Liver (tissue), 9 donors: Measurements from ENCODE around the gene RGS14. TPM values are rescaled to one million over a fixed set of nuclear protein-coding genes. Genes with fewer than 3 reads are reported as not detected.

ENCODE experiments used
- DNase-seq: peaks from one replicate; pipeline ENCODE4 v3.0.0-alpha.2; 2017; ENCODE audit warnings: low spot score
- H3K27ac ChIP-seq, 2 donors: one replicate each; pipeline ENCODE4 v1.7.0; 2013; ENCODE audit warnings: inconsistent platforms in 2 of 2, low read length in 2 of 2, control low read depth in 1 of 2, low read depth in 1 of 2, mild to moderate bottlenecking in 1 of 2
- H3K27me3 ChIP-seq, 4 donors: one replicate each; pipeline versions ENCODE4 v1.6.1 to v1.7.0; 2013; ENCODE audit warnings: low read length in 3 of 4, inconsistent platforms in 1 of 4, mild to moderate bottlenecking in 1 of 4, moderate library complexity in 1 of 4; ENCODE audit not compliant: control insufficient read depth in 4 of 4, insufficient read depth in 4 of 4
- H3K36me3 ChIP-seq, 4 donors: one replicate each; pipeline versions ENCODE4 v1.6.1 to v1.7.0; 2013; ENCODE audit warnings: low read length in 3 of 4, mild to moderate bottlenecking in 3 of 4, low read depth in 1 of 4, moderate library complexity in 1 of 4; ENCODE audit not compliant: control insufficient read depth in 4 of 4, insufficient read depth in 3 of 4
- H3K4me1 ChIP-seq, 4 donors: one replicate each; pipeline versions ENCODE4 v1.6.1 to v1.7.0; 2013; ENCODE audit warnings: low read length in 3 of 4, mild to moderate bottlenecking in 3 of 4, moderate library complexity in 1 of 4; ENCODE audit not compliant: control insufficient read depth in 4 of 4, insufficient read depth in 4 of 4
- H3K4me3 ChIP-seq, 3 donors: one replicate each; pipeline versions ENCODE4 v1.6.1 to v1.7.0; 2013; ENCODE audit warnings: low read length in 3 of 3, control low read depth in 1 of 3, low read depth in 1 of 3, mild to moderate bottlenecking in 1 of 3
- H3K9ac ChIP-seq, 2 donors: one replicate each; pipeline ENCODE4 v1.7.0; 2013; ENCODE audit warnings: low read length in 2 of 2, mild to moderate bottlenecking in 2 of 2, moderate library complexity in 2 of 2, control low read depth in 1 of 2, low read depth in 1 of 2
- H3K9me3 ChIP-seq, 4 donors: one replicate each; pipeline versions ENCODE4 v1.6.1 to v1.7.0; 2013; ENCODE audit warnings: low read length in 3 of 4; ENCODE audit not compliant: control insufficient read depth in 4 of 4
- EGR1 ChIP-seq, 2 donors: IDR thresholded peaks; 2 replicates each; pipeline ENCODE4 v1.6.1; 2016 to 2018; ENCODE audit warnings: antibody characterized with exemption in 2 of 2, low read depth in 2 of 2
- FOXA1 ChIP-seq: IDR thresholded peaks from 2 replicates; pipeline ENCODE4 v1.6.1; 2016; ENCODE audit warnings: antibody characterized with exemption
- FOXA2 ChIP-seq: IDR thresholded peaks from 2 replicates; pipeline ENCODE4 v1.6.1; 2016; ENCODE audit warnings: antibody characterized with exemption
- GABPA ChIP-seq, 2 donors: IDR thresholded peaks in 1 of 2; conservative IDR thresholded peaks in 1 of 2; 2 replicates each; pipeline ENCODE4 v1.6.1; 2016; ENCODE audit warnings: antibody characterized with exemption in 2 of 2, mild to moderate bottlenecking in 1 of 2, moderate library complexity in 1 of 2
- HNF4A ChIP-seq, 2 donors: conservative IDR thresholded peaks; 2 replicates each; pipeline ENCODE4 v1.6.1; 2016; ENCODE audit warnings: antibody characterized with exemption in 2 of 2, mild to moderate bottlenecking in 2 of 2
- HNF4G ChIP-seq: IDR thresholded peaks from 2 replicates; pipeline ENCODE4 v1.6.1; 2016; ENCODE audit warnings: antibody characterized with exemption
- JUND ChIP-seq, 2 donors: IDR thresholded peaks; 2 replicates each; pipeline ENCODE4 v1.6.1; 2016; ENCODE audit warnings: antibody characterized with exemption in 2 of 2
- NR2F2 ChIP-seq: IDR thresholded peaks from 2 replicates; pipeline ENCODE4 v1.6.1; 2016; ENCODE audit warnings: antibody characterized with exemption
- RAD21 ChIP-seq, 2 donors: IDR thresholded peaks; 2 replicates each; pipeline ENCODE4 v1.6.1; 2016; ENCODE audit warnings: antibody characterized with exemption in 2 of 2, mild to moderate bottlenecking in 2 of 2
- RXRA ChIP-seq, 2 donors: IDR thresholded peaks; 2 replicates each; pipeline ENCODE4 v1.6.1; 2017 to 2018; ENCODE audit warnings: antibody characterized with exemption in 2 of 2, mild to moderate bottlenecking in 1 of 2
- SP1 ChIP-seq: IDR thresholded peaks from 2 replicates; pipeline ENCODE4 v1.6.1; 2018; ENCODE audit warnings: antibody characterized with exemption, mild to moderate bottlenecking
- TAF1 ChIP-seq: conservative IDR thresholded peaks from 2 replicates; pipeline ENCODE4 v1.6.1; 2016; ENCODE audit warnings: antibody characterized with exemption, mild to moderate bottlenecking
- WGBS: extraction: QIAGEN DNeasy Blood & Tissue Kit; methylation state at CpG from one replicate; pipeline ENCODE4 v1.1.7; 2013; 5-methylcytosine and 5-hydroxymethylcytosine counted together
- polyA plus RNA-seq, 2 donors: library from polyadenylated mRNA; stranded (reverse) in 1 of 2; unstranded in 1 of 2; fragments of 200-250 nt in 1 of 2; fragments of >200 nt in 1 of 2; fragmentation: Nextera tagmentation in 1 of 2; extraction: Ambion mirVana in 1 of 2; gene quantifications; one replicate each; pipeline versions ENCODE4 v1.2.1 to v1.2.3, GENCODE V29; 2013 to 2015
- total RNA-seq, 2 donors: library from RNA; depleted of rRNA; stranded (reverse); fragments of >200 nt; gene quantifications; one replicate each; pipeline ENCODE4 v1.2.3, GENCODE V29; 2014
- TF ChIP-seq, protein P1 (sequence below): IDR thresholded peaks from 2 replicates; pipeline ENCODE4 v1.6.1; 2016; ENCODE audit warnings: antibody characterized with exemption
- TF ChIP-seq, protein P2 (sequence below): IDR thresholded peaks from 2 replicates; pipeline ENCODE4 v1.6.1; 2016; ENCODE audit warnings: antibody characterized with exemption, mild to moderate bottlenecking
- TF ChIP-seq, protein P3 (sequence below): IDR thresholded peaks from 2 replicates; pipeline ENCODE4 v1.6.1; 2016; ENCODE audit warnings: antibody characterized with exemption
- TF ChIP-seq, protein P4 (sequence below): IDR thresholded peaks from 2 replicates; pipeline ENCODE4 v1.6.1; 2016; ENCODE audit warnings: antibody characterized with exemption
- TF ChIP-seq, protein P5 (sequence below): fragments of 150-350 bp; IDR thresholded peaks from 2 replicates; pipeline ENCODE4 v1.5.1; 2017; ENCODE audit warnings: improper control_type of control experiment, low read depth, low read length; ENCODE audit not compliant: missing input control
- donor health status: healthy.
- donor health status: healthy.
- donor health status: healthy.
- donor health status: healthy.
- donor health status: healthy.

RGS14 gene
- total and polyA plus RNA-seq, 4 donors = 10.2 to 53.8 (median 33.3) TPM

DNA sequence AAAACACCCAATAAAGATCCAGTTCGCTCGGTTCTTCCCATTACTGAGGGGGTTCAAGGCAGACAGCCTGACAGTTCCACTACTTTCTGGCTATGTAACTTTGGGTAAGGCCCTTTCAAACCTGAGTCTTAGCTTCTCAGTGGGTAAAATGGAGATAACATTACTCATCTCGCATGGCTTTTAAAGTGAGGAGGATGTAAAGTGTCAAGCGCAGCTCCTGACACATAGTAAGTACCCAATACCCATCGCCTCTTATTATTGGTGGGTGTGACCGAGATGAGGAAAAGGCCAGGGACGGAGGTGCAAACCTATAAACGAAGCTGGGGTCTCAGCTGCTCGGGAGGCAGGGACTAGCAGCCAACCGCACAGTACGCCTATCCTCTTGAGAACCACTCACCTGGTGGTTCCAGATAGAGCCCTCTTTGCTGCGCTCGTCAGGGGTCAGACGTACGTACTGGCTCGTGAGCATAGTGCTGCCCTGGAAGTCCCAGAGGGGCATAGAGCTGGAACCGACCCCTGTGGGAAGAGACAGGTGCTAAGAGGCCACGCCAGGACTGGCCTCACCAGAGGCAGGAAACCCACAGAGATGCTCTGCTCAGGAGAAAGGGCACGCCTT lies 6.8 kb upstream of the RGS14 start:
- Histone ChIP-seq H3K27me3 (no peaks in the 10 kb centered on the region), H3K4me3 (peak overlapping the region; percentile 75 to 99 (median 93)), H3K9me3 (no peaks in the 10 kb centered on the region), H3K4me1 (peaks cover 19 to 67% (median 55%) of the 10 kb centered on the region in 4 donors), H3K36me3 (peaks cover 0 to 9% (median 1%) of the 10 kb centered on the region in 4 donors), H3K27ac (peak overlapping the region; percentile 83 to 96), H3K9ac (peak overlapping the region; percentile 84 to 94)
- TF ChIP-seq, protein P1, sequence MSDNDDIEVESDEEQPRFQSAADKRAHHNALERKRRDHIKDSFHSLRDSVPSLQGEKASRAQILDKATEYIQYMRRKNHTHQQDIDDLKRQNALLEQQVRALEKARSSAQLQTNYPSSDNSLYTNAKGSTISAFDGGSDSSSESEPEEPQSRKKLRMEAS = no peak
- TF ChIP-seq, protein P2, sequence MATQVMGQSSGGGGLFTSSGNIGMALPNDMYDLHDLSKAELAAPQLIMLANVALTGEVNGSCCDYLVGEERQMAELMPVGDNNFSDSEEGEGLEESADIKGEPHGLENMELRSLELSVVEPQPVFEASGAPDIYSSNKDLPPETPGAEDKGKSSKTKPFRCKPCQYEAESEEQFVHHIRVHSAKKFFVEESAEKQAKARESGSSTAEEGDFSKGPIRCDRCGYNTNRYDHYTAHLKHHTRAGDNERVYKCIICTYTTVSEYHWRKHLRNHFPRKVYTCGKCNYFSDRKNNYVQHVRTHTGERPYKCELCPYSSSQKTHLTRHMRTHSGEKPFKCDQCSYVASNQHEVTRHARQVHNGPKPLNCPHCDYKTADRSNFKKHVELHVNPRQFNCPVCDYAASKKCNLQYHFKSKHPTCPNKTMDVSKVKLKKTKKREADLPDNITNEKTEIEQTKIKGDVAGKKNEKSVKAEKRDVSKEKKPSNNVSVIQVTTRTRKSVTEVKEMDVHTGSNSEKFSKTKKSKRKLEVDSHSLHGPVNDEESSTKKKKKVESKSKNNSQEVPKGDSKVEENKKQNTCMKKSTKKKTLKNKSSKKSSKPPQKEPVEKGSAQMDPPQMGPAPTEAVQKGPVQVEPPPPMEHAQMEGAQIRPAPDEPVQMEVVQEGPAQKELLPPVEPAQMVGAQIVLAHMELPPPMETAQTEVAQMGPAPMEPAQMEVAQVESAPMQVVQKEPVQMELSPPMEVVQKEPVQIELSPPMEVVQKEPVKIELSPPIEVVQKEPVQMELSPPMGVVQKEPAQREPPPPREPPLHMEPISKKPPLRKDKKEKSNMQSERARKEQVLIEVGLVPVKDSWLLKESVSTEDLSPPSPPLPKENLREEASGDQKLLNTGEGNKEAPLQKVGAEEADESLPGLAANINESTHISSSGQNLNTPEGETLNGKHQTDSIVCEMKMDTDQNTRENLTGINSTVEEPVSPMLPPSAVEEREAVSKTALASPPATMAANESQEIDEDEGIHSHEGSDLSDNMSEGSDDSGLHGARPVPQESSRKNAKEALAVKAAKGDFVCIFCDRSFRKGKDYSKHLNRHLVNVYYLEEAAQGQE = no peak
- TF ChIP-seq JUND (IDR thresholded peaks at IDR 0.05) = no peak
- no peak for TF ChIP-seq HNF4A (conservative IDR thresholded peaks at IDR 0.05)
- no peak for TF ChIP-seq FOXA1
- TF ChIP-seq EGR1 (IDR thresholded peaks at IDR 0.05; ENCODE audit: low read depth in 2 of 2) = no peak
- no peak for TF ChIP-seq SP1
- TF ChIP-seq RXRA (IDR thresholded peaks at IDR 0.05) = no peak
- TF ChIP-seq NR2F2 = no peak
- TF ChIP-seq, protein P3, sequence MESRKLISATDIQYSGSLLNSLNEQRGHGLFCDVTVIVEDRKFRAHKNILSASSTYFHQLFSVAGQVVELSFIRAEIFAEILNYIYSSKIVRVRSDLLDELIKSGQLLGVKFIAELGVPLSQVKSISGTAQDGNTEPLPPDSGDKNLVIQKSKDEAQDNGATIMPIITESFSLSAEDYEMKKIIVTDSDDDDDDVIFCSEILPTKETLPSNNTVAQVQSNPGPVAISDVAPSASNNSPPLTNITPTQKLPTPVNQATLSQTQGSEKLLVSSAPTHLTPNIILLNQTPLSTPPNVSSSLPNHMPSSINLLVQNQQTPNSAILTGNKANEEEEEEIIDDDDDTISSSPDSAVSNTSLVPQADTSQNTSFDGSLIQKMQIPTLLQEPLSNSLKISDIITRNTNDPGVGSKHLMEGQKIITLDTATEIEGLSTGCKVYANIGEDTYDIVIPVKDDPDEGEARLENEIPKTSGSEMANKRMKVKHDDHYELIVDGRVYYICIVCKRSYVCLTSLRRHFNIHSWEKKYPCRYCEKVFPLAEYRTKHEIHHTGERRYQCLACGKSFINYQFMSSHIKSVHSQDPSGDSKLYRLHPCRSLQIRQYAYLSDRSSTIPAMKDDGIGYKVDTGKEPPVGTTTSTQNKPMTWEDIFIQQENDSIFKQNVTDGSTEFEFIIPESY = no peak
- no peak for TF ChIP-seq FOXA2
- TF ChIP-seq HNF4G = no peak
- TF ChIP-seq, protein P4, sequence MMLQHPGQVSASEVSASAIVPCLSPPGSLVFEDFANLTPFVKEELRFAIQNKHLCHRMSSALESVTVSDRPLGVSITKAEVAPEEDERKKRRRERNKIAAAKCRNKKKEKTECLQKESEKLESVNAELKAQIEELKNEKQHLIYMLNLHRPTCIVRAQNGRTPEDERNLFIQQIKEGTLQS = no peak
- TF ChIP-seq RAD21 (IDR thresholded peaks at IDR 0.05) = no peak
- 9% methylated on average over 19 of the region's 19 CpGs for WGBS
- DNase-seq = no peak

DNA sequence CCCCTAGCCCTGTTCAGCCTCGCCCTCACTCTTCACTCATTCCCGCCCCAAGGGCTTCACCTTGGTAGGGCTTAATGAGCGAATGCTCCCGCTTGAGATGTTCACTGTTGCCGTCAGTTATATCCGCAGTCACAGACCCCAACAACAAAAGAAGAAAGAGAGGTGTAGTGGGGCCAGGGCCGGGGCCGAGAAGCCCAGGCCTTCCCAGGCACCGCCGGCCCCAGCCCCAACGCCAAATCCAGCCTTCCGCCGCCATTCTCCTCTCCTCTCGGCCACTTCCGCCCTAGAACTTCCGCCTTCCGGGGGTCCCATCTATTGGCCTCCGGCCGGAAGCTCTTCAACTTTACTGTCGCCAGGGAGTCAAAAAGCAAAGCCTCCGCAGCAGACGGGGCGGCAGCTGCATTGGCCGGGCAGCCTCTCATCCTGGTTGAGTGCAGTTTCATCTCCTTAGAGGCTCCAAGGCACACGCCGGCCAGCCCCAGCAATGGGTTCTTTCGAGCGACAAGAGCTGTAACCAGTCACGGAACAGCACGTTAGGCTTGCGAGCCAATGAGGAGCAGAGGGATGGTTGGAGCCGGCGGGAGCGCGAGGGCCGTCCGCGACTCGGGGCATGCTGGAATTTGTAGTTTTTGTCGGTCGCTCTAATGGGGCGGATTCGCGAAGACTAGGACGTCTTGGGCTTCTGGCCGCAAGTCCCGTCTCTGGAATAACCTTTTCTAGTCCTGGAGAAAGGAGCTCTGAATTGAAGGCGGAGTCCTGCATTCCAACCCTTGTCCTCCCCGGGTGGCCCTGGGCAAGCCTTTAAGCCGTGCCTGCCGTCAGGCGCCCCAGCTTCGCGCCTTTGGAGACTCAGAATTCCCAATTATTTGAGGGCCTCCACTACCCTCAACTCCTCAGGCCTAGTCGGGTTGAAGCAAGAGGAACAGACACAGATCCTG lies 6.1 kb upstream of the RGS14 start, which contains the start of gene LMAN2:
Gene LMAN2, minus strand, starts transcription at position 277 of the 938 bp plus-strand sequence. Its CDS starts 21 bp downstream, at position 256.
- Histone ChIP-seq H3K9ac (peak within 1 kb of the TSS; percentile 84 to 94), H3K4me1 (peaks cover 19 to 65% (median 55%) of the 10 kb centered on the region in 4 donors)
- TF ChIP-seq RAD21 (IDR thresholded peaks at IDR 0.05) (peak in 1 of 2 donors; percentile 34), HNF4A (conservative IDR thresholded peaks at IDR 0.05) (no peak), FOXA1 (no peak), FOXA2 (no peak), NR2F2 (peak; percentile 60), RXRA (IDR thresholded peaks at IDR 0.05) (peak in 1 of 2 donors; percentile 33), GABPA (IDR thresholded peaks at IDR 0.05 in 1 of 2, conservative IDR thresholded peaks at IDR 0.05 in 1 of 2) (peak; percentile 99), JUND (IDR thresholded peaks at IDR 0.05) (no peak), TAF1 (peak; percentile 59)
- TF ChIP-seq, protein P4 = peak; percentile 19
- TF ChIP-seq, protein P3 = no peak
- TF ChIP-seq, protein P5, sequence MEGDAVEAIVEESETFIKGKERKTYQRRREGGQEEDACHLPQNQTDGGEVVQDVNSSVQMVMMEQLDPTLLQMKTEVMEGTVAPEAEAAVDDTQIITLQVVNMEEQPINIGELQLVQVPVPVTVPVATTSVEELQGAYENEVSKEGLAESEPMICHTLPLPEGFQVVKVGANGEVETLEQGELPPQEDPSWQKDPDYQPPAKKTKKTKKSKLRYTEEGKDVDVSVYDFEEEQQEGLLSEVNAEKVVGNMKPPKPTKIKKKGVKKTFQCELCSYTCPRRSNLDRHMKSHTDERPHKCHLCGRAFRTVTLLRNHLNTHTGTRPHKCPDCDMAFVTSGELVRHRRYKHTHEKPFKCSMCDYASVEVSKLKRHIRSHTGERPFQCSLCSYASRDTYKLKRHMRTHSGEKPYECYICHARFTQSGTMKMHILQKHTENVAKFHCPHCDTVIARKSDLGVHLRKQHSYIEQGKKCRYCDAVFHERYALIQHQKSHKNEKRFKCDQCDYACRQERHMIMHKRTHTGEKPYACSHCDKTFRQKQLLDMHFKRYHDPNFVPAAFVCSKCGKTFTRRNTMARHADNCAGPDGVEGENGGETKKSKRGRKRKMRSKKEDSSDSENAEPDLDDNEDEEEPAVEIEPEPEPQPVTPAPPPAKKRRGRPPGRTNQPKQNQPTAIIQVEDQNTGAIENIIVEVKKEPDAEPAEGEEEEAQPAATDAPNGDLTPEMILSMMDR = no peak

More for the DNA sequence above, 6.1 kb upstream of the RGS14 start, which contains the start of gene LMAN2:
- Histone ChIP-seq H3K9me3 (no peaks in the 10 kb centered on the region), H3K36me3 (peaks cover 0 to 9% (median 1%) of the 10 kb centered on the region in 4 donors), H3K27ac (peak within 1 kb of the TSS; percentile 83 to 96), H3K27me3 (no peaks in the 10 kb centered on the region), H3K4me3 (peak within 1 kb of the TSS; percentile 75 to 99 (median 93))
- WGBS = 7% methylated on average over 55 of the region's 55 CpGs
- peak; percentile 92 for DNase-seq
